OCI-LY7 (cell line): ENCODE results near the gene NKAIN2. TPM values are rescaled to one million over a fixed set of nuclear protein-coding genes. Genes with fewer than 3 reads are reported as not detected.
"Not testable (repeated sequence)": the region's sequence is repeated elsewhere in the genome, so short reads cannot be mapped to it uniquely, and the experiment has no call there.

Experiments
- BruUV-seq: library from RNA; stranded (reverse); fragments of 400-500 nt; replicated peaks from 2 replicates; lab custom pipeline; 2021; lab: Mats Ljungman, UMichigan
- CTCF ChIA-PET: fragments of 300-600 bp; sonication (Branson Sonifier 250); formaldehyde crosslinking; loops from one replicate; lab custom pipeline; 2022; ENCODE audit warnings: antibody characterized with exemption; ENCODE audit not compliant: unreplicated experiment; lab: Charles Lee
- POLR2A ChIA-PET: fragments of 300-600 bp; sonication (Branson Sonifier 250); formaldehyde crosslinking; loops from one replicate; lab custom pipeline; 2022; ENCODE audit warnings: antibody characterized with exemption; lab: Charles Lee
- DNase-seq: peaks from one replicate; pipeline ENCODE4 v3.0.0-alpha.2; 2015; ENCODE audit warnings: low spot score
- H2AFZ ChIP-seq: fragments of 200-600 bp; sonication (generic), shearing (Covaris generic); 2 replicates; pipeline ENCODE4 v1.6.1; 2014; ENCODE audit warnings: mild to moderate bottlenecking, antibody characterized with exemption, low read length, moderate library complexity
- H3K27ac ChIP-seq: fragments of 200-600 bp; sonication (generic); 2 replicates; pipeline ENCODE4 v1.5.1; 2014; ENCODE audit warnings: mixed run types, low read depth, mild to moderate bottlenecking, moderate library complexity, low read length, inconsistent platforms; ENCODE audit not compliant: poor library complexity, severe bottlenecking
- H3K36me3 ChIP-seq: fragments of 200-600 bp; sonication (generic); 2 replicates; pipeline ENCODE4 v1.6.1; 2014; ENCODE audit warnings: mild to moderate bottlenecking, antibody characterized with exemption, low read length, moderate library complexity, mixed read lengths; ENCODE audit not compliant: insufficient read depth
- H3K4me1 ChIP-seq: fragments of 200-600 bp; sonication (generic); 2 replicates; pipeline ENCODE4 v1.5.1; 2014; ENCODE audit warnings: mild to moderate bottlenecking, low read length; ENCODE audit not compliant: insufficient read depth, poor library complexity, severe bottlenecking
- H3K4me2 ChIP-seq: fragments of 200-600 bp; sonication (generic); 2 replicates; pipeline ENCODE4 v1.6.1; 2014; ENCODE audit warnings: mild to moderate bottlenecking, low read length
- H3K4me3 ChIP-seq: fragments of 200-600 bp; sonication (generic); 2 replicates; pipeline ENCODE4 v1.5.1; 2014; ENCODE audit warnings: mild to moderate bottlenecking, low read depth, low read length; ENCODE audit not compliant: poor library complexity, severe bottlenecking
- H3K79me2 ChIP-seq: fragments of 200-600 bp; sonication (generic); 2 replicates; pipeline ENCODE4 v1.6.1; 2016; ENCODE audit warnings: low read depth, mild to moderate bottlenecking, low read length, moderate library complexity, mixed read lengths; ENCODE audit not compliant: insufficient read depth
- H3K9me2 ChIP-seq: fragments of 200-600 bp; sonication (generic); 2 replicates; pipeline ENCODE4 v1.6.1; 2016; ENCODE audit warnings: mild to moderate bottlenecking, low read length, mixed read lengths; ENCODE audit not compliant: insufficient read depth
- H3K9me3 ChIP-seq: fragments of 200-600 bp; sonication (generic); 2 replicates; pipeline ENCODE4 v1.6.1; 2014; ENCODE audit warnings: mild to moderate bottlenecking, mixed run types, low read length, mixed read lengths
- H4K20me1 ChIP-seq: fragments of 200-600 bp; sonication (generic); 2 replicates; pipeline ENCODE4 v1.6.1; 2014; ENCODE audit warnings: mild to moderate bottlenecking, antibody characterized with exemption, low read length, moderate library complexity, mixed read lengths; ENCODE audit not compliant: insufficient read depth
- EZH2phosphoT487 ChIP-seq: fragments of 200-600 bp; sonication (generic); IDR thresholded peaks from 2 replicates; pipeline ENCODE4 v1.6.1; 2018; ENCODE audit warnings: low read depth, borderline replicate concordance, mild to moderate bottlenecking, mixed run types, antibody characterized with exemption, low read length, moderate library complexity, mixed read lengths
- intact Hi-C: fragments of 100-400 bp; cut with micrococcal nuclease; formaldehyde crosslinking; loops from one replicate; pipeline ENCODE4 v1.10.0; 2022; ENCODE audit not compliant: unreplicated experiment
- total RNA-seq, 2 experiments: library from RNA; depleted of rRNA in 1 of 2; stranded (reverse); fragments of >200 nt in 1 of 2; shearing (Covaris generic) in 1 of 2; gene quantifications; 2 replicates each; pipeline ENCODE4 v1.2.3, GENCODE V29; 2014 to 2022
- TF ChIP-seq, protein P1 (sequence below): fragments of 200-600 bp; sonication (generic); conservative IDR thresholded peaks from 2 replicates; pipeline ENCODE4 v1.5.1; 2014; ENCODE audit warnings: mild to moderate bottlenecking, antibody characterized with exemption, low read length, moderate library complexity, mixed read lengths

NKAIN2 gene
- total RNA-seq, 2 experiments from 2014 or later: not detected

DNA sequence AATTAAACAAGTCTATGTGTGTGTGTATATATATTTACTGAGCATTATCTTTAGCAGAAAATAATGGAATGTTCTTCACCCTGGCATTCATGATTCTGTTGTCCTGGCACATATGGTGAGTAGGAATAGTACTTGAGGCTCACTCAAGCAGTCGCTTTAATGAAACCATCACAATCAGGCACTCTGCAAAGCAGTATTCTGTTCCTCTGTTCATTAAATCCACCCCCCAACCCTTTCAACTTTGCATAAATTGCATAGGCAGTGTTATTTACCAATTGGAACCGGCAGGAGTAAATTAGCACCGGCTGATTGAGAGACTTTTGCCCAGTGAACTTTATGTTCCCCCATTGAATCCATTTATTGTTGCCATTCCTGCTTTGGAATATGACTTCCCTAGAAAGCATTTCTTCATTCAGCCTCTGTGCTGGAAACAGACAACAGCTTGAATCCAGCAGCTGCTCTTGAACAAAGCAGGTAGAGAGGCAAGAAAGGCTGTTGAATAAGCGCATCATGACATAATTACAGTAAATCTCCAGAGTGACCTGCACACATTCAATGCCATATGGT is 890.6 kb downstream of the NKAIN2 start:
- Histone ChIP-seq H3K9me2 (no peaks in the 10 kb centered on the region), H3K9me3 (no peaks in the 10 kb centered on the region), H3K36me3 (no peaks in the 10 kb centered on the region), H2AFZ (no peak overlapping the region), H3K4me3 (no peak overlapping the region), H3K4me2 (no peak overlapping the region), H4K20me1 (no peaks in the 10 kb centered on the region), H3K27ac (no peak overlapping the region), H3K4me1 (no peaks in the 10 kb centered on the region), H3K79me2 (no peaks in the 10 kb centered on the region)
- CTCF ChIA-PET: interaction anchor here (0.6 kb wide), 1 partner anchor 68 kb away, joined by 3 read pairs; no protein-coding TSS in a partner anchor
- DNase-seq: no peak
- intact Hi-C loops: no loop called here
- POLR2A ChIA-PET: interaction anchor here (0.7 to 1.3 kb wide), 2 partner anchors 12 to 89 kb away, joined by 3 read pairs; no protein-coding TSS in a partner anchor
- TF ChIP-seq EZH2phosphoT487: no peak
- TF ChIP-seq, protein P1, sequence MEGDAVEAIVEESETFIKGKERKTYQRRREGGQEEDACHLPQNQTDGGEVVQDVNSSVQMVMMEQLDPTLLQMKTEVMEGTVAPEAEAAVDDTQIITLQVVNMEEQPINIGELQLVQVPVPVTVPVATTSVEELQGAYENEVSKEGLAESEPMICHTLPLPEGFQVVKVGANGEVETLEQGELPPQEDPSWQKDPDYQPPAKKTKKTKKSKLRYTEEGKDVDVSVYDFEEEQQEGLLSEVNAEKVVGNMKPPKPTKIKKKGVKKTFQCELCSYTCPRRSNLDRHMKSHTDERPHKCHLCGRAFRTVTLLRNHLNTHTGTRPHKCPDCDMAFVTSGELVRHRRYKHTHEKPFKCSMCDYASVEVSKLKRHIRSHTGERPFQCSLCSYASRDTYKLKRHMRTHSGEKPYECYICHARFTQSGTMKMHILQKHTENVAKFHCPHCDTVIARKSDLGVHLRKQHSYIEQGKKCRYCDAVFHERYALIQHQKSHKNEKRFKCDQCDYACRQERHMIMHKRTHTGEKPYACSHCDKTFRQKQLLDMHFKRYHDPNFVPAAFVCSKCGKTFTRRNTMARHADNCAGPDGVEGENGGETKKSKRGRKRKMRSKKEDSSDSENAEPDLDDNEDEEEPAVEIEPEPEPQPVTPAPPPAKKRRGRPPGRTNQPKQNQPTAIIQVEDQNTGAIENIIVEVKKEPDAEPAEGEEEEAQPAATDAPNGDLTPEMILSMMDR: no peak
- no TSS peak for BruUV-seq

DNA sequence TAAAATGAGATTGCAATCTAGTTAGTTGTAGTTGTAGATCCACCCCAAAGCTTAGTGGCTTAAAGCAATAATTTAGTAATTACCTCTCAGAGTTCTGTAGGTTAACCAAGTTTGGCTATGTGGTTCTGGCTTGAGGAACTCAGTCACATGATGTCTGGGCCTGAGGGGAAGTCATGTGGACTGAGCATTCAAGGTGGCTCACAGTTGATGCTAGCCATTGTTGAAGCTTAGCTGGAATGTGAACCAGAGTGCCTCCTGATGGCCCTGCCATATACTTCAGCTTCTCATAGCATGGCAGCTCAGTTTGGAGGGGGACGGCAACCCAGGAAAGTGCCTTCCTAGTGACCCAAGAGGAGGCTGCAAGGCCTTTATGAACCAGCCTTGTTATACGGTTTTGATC is 895.4 kb downstream of the NKAIN2 start:
- ChIA-PET CTCF (no interaction called here), POLR2A (no interaction called here)
- H3K4me2 ChIP-seq: no peak overlapping the region
- H3K27ac ChIP-seq: no peak overlapping the region
- no peaks in the 10 kb centered on the region for H3K9me2 ChIP-seq
- no peaks in the 10 kb centered on the region for H4K20me1 ChIP-seq
- H3K9me3 ChIP-seq: no peaks in the 10 kb centered on the region
- H3K4me1 ChIP-seq: no peaks in the 10 kb centered on the region
- BruUV-seq: no TSS peak
- H2AFZ ChIP-seq: no peak overlapping the region
- H3K36me3 ChIP-seq: no peaks in the 10 kb centered on the region
- TF ChIP-seq, protein P1: no peak
- TF ChIP-seq EZH2phosphoT487: no peak
- intact Hi-C loops: no loop called here
- H3K79me2 ChIP-seq: no peaks in the 10 kb centered on the region
- peak; percentile 8 for DNase-seq
- no peak overlapping the region for H3K4me3 ChIP-seq

DNA sequence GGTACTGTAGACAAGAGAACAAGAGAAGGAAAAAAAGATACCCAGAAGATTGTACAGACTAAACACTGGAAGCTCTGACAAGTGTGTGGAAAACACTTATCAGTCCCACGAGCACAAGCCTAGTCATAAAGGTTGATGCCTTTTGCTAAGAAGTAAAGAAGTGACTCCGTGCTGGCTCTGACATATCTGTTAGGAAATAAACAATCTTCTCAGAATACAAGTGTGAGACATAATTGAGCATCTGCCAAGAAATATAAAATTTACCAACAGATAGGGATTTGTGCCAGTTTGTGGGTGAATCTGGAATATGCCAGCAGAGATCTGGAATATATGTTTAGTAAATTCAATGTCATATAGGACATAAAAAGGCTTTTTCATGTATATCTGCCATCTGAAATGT is 899.9 kb downstream of the NKAIN2 start:
- POLR2A ChIA-PET: no interaction called here
- CTCF ChIA-PET: no interaction called here
- BruUV-seq: no TSS peak
- H2AFZ ChIP-seq: no peak overlapping the region
- H3K4me3 ChIP-seq: no peak overlapping the region
- H3K4me2 ChIP-seq: no peak overlapping the region
- intact Hi-C loops: no loop called here
- H3K79me2 ChIP-seq: no peaks in the 10 kb centered on the region
- TF ChIP-seq, protein P1: no peak
- no peak for TF ChIP-seq EZH2phosphoT487
- no peaks in the 10 kb centered on the region for H3K4me1 ChIP-seq
- H3K36me3 ChIP-seq: no peaks in the 10 kb centered on the region
- no peak for DNase-seq
- no peaks in the 10 kb centered on the region for H4K20me1 ChIP-seq
- H3K9me2 ChIP-seq: no peaks in the 10 kb centered on the region
- H3K27ac ChIP-seq: no peak overlapping the region
- no peaks in the 10 kb centered on the region for H3K9me3 ChIP-seq

DNA sequence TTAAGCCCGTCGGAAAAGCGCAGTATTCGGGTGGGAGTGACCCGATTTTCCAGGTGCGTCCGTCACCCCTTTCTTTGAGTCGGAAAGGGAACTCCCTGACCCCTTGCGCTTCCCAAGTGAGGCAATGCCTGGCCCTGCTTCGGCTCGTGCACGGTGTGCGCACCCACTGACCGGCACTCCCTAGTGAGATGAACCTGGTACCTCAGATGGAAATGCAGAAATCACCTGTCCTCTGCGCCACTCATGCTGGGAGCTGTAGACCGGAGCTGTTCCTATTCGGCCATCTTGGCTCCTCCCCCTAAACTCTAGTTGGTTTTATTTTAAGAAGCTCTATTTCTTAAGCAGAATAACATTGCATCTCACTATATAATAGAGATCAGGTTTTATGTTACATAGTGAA is 908.9 kb downstream of the NKAIN2 start:
- POLR2A ChIA-PET: interaction anchor here (1.0 to 1.4 kb wide), 2 partner anchors 11 to 69 kb away, joined by 3 to 6 read pairs; no protein-coding TSS in a partner anchor
- BruUV-seq, DNase-seq, H3K36me3 ChIP-seq, intact Hi-C loops, H3K9me3 ChIP-seq, H4K20me1 ChIP-seq, H2AFZ ChIP-seq, H3K79me2 ChIP-seq, H3K4me1 ChIP-seq, H3K27ac ChIP-seq, CTCF ChIA-PET, H3K9me2 ChIP-seq, H3K4me3 ChIP-seq, H3K4me2 ChIP-seq: not testable (repeated sequence)
